NT2/D1 (cell line): ENCODE results near the gene BAZ1A.

Experiments used
- DNase-seq: peaks from one replicate; pipeline ENCODE4 v3.0.0-alpha.2; 2011; ENCODE audit warnings: low read depth, low spot score
- H3K27me3 ChIP-seq: 2 replicates; pipeline ENCODE4 v1.6.0; 2011; ENCODE audit warnings: mild to moderate bottlenecking; ENCODE audit not compliant: insufficient read length, insufficient read depth
- H3K36me3 ChIP-seq: 2 replicates; pipeline ENCODE4 v1.6.1; 2011; ENCODE audit warnings: mild to moderate bottlenecking, low read length, mixed read lengths; ENCODE audit not compliant: insufficient read depth, insufficient read length
- H3K4me1 ChIP-seq: 2 replicates; pipeline ENCODE4 v1.5.1; 2011; ENCODE audit not compliant: insufficient read depth, insufficient read length
- H3K4me3 ChIP-seq: 2 replicates; pipeline ENCODE4 v1.5.1; 2011; ENCODE audit warnings: low read depth; ENCODE audit not compliant: insufficient read length
- H3K9ac ChIP-seq: 2 replicates; pipeline ENCODE4 v1.6.0; 2011; ENCODE audit warnings: low read depth; ENCODE audit not compliant: insufficient read length
- H3K9me3 ChIP-seq: 2 replicates; pipeline ENCODE4 v1.5.1; 2011; ENCODE audit warnings: mild to moderate bottlenecking, low read length; ENCODE audit not compliant: insufficient read depth
- SUZ12 ChIP-seq: IDR thresholded peaks from 2 replicates; pipeline ENCODE4 v1.6.1; 2011; ENCODE audit not compliant: insufficient read length, insufficient read depth; ENCODE audit errors: extremely low read depth
- YY1 ChIP-seq: IDR thresholded peaks from 2 replicates; pipeline ENCODE4 v1.6.1; 2011; ENCODE audit not compliant: insufficient read length, insufficient read depth
- ZNF274 ChIP-seq: IDR thresholded peaks from 2 replicates; pipeline ENCODE4 v1.6.1; 2011; ENCODE audit warnings: mild to moderate bottlenecking, low read depth, low read length

Gene BAZ1A

GRCh38 chr14:34733245-34733644, 141.9 kb downstream of the BAZ1A start:
- no peaks in the 10 kb centered on the region for H3K4me1 ChIP-seq
- no peaks in the 10 kb centered on the region for H3K9me3 ChIP-seq
- no peak overlapping the region for H3K4me3 ChIP-seq
- no peak for DNase-seq
- TF ChIP-seq SUZ12 (no peak), ZNF274 (no peak), YY1 (no peak)
- H3K27me3 ChIP-seq: no peaks in the 10 kb centered on the region
- H3K36me3 ChIP-seq: no peaks in the 10 kb centered on the region
- no peak overlapping the region for H3K9ac ChIP-seq

GRCh38 chr14:34732802-34733201, 142.4 kb downstream of the BAZ1A start:
- Histone ChIP-seq H3K4me1 (no peaks in the 10 kb centered on the region), H3K27me3 (no peaks in the 10 kb centered on the region), H3K4me3 (no peak overlapping the region), H3K9me3 (no peaks in the 10 kb centered on the region), H3K9ac (no peak overlapping the region), H3K36me3 (no peaks in the 10 kb centered on the region)
- TF ChIP-seq ZNF274: no peak
- TF ChIP-seq YY1: no peak
- TF ChIP-seq SUZ12: no peak
- no peak for DNase-seq

GRCh38 chr14:34723867-34724266, 151.3 kb downstream of the BAZ1A start:
- DNase-seq: no peak

GRCh38 chr14:34722723-34723545, 152.2 kb downstream of the BAZ1A start:
- no peak for DNase-seq

More at GRCh38 chr14:34723867-34724266, 151.3 kb downstream of the BAZ1A start:
- Histone ChIP-seq H3K9ac (no peak overlapping the region), H3K4me3 (no peak overlapping the region), H3K36me3 (no peaks in the 10 kb centered on the region), H3K4me1 (no peaks in the 10 kb centered on the region), H3K27me3 (no peaks in the 10 kb centered on the region), H3K9me3 (no peaks in the 10 kb centered on the region)
- TF ChIP-seq YY1: no peak
- TF ChIP-seq SUZ12: no peak
- no peak for TF ChIP-seq ZNF274

GRCh38 chr14:34721129-34721528, 154.0 kb downstream of the BAZ1A start:
- TF ChIP-seq SUZ12 (no peak), ZNF274 (no peak), YY1 (no peak)
- no peaks in the 10 kb centered on the region for H3K36me3 ChIP-seq
- no peaks in the 10 kb centered on the region for H3K9me3 ChIP-seq
- H3K4me1 ChIP-seq: no peaks in the 10 kb centered on the region
- H3K9ac ChIP-seq: no peak overlapping the region
- H3K27me3 ChIP-seq: peaks cover under 1% of the 10 kb centered on the region
- DNase-seq: no peak
- no peak overlapping the region for H3K4me3 ChIP-seq

More at GRCh38 chr14:34722723-34723545, 152.2 kb downstream of the BAZ1A start:
- TF ChIP-seq ZNF274 (no peak), SUZ12 (no peak)
- Histone ChIP-seq H3K9ac (no peak overlapping the region), H3K9me3 (no peaks in the 10 kb centered on the region), H3K4me1 (no peaks in the 10 kb centered on the region), H3K4me3 (no peak overlapping the region), H3K27me3 (no peaks in the 10 kb centered on the region), H3K36me3 (no peaks in the 10 kb centered on the region)

GRCh38 chr14:34718750-34719304, 156.3 kb downstream of the BAZ1A start:
- no peak overlapping the region for H3K9ac ChIP-seq
- no peaks in the 10 kb centered on the region for H3K36me3 ChIP-seq
- TF ChIP-seq YY1 (no peak), SUZ12 (no peak), ZNF274 (no peak)
- H3K27me3 ChIP-seq: peaks cover 16% of the 10 kb centered on the region
- no peak overlapping the region for H3K4me3 ChIP-seq
- H3K9me3 ChIP-seq: no peaks in the 10 kb centered on the region
- DNase-seq: no peak
- no peaks in the 10 kb centered on the region for H3K4me1 ChIP-seq

GRCh38 chr14:34715127-34715863, 159.9 kb downstream of the BAZ1A start:
- no peak for DNase-seq
- peaks cover 28% of the 10 kb centered on the region for H3K36me3 ChIP-seq
- H3K4me3 ChIP-seq: no peak overlapping the region
- H3K9ac ChIP-seq: no peak overlapping the region
- H3K4me1 ChIP-seq: no peaks in the 10 kb centered on the region
- H3K9me3 ChIP-seq: no peaks in the 10 kb centered on the region
- H3K27me3 ChIP-seq: peaks cover 16% of the 10 kb centered on the region
- TF ChIP-seq YY1 (no peak), SUZ12 (no peak), ZNF274 (no peak)
